Fibroblast of lung (primary cell): Measurements from ENCODE around the gene MISP.

ENCODE experiments used
- EZH2 ChIP-seq: IDR thresholded peaks from 2 replicates; pipeline ENCODE4 v1.5.1; 2012; ENCODE audit warnings: low read length, control low read depth, mild to moderate bottlenecking; ENCODE audit errors: missing control alignments
- TF ChIP-seq, protein P1 (sequence below), 2 donors: IDR thresholded peaks in 1 of 2; conservative IDR thresholded peaks in 1 of 2; 1 replicate in 1 of 2; 2 replicates in 1 of 2; pipeline ENCODE4 v1.5.1; 2011 to 2012; ENCODE audit warnings: low read length in 2 of 2, control low read depth in 1 of 2, inconsistent platforms in 1 of 2, low read depth in 1 of 2, mild to moderate bottlenecking in 1 of 2

DNA sequence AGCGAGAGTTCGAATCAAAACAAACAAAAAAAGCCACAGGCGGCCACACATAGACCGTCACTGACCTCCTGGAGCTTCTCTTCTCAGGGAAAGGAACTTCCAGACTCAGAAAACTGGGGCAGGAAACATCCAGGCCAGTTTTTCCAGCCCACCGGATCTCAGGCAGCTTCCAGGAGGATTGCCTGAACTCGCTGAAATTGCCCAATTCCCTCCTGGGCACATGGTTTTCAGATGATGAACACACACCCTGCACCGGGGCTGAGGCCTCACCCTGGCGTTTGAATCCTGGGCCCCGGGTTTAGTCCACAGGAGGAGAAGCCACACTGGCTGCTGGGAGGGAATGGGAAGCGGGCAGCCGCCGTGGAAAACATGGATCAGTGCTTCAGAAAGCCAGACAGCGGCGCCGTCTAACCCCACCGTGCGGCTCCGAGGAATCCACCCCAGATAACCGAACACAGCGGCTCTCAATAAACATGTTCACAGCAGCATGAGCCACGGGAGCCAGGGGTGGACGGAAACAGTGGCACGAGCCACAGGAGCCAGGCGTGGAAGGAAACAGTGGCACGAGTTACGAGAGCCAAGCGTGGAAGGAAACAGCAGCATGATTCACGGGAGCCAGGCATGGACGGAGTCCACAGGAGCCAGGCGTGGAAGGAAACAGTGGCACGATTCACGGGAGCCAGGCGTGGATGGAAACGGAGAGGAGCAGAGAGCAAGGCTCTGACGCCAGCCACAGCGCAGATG is 28.2 kb downstream of the MISP start:
- TF ChIP-seq, protein P1, sequence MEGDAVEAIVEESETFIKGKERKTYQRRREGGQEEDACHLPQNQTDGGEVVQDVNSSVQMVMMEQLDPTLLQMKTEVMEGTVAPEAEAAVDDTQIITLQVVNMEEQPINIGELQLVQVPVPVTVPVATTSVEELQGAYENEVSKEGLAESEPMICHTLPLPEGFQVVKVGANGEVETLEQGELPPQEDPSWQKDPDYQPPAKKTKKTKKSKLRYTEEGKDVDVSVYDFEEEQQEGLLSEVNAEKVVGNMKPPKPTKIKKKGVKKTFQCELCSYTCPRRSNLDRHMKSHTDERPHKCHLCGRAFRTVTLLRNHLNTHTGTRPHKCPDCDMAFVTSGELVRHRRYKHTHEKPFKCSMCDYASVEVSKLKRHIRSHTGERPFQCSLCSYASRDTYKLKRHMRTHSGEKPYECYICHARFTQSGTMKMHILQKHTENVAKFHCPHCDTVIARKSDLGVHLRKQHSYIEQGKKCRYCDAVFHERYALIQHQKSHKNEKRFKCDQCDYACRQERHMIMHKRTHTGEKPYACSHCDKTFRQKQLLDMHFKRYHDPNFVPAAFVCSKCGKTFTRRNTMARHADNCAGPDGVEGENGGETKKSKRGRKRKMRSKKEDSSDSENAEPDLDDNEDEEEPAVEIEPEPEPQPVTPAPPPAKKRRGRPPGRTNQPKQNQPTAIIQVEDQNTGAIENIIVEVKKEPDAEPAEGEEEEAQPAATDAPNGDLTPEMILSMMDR (conservative IDR thresholded peaks at IDR 0.05 in 1 of 2, IDR thresholded peaks at IDR 0.05 in 1 of 2; ENCODE audit: low read depth in 1 of 2, low read length in 2 of 2) = no peak
- no peak for TF ChIP-seq EZH2
